Activated naive CD8-positive, alpha-beta T cell treated with anti-CD3 and anti-CD28 coated beads, Interleukin-2, amount 10 ng/mL, durations not matched to agents 7 days and 5 days (primary cell): ENCODE data around the gene USP31. TPM values are rescaled to one million over a fixed set of nuclear protein-coding genes. Genes with fewer than 3 reads are reported as not detected.
A peak's percentile ranks its signal among the peaks of the same experiment; 100 is the strongest.

Source experiments
- ATAC-seq: fragments of 150-1000 bp; cut with Tn5 transposase; one replicate; pipeline ENCODE4 v1.10.0; 2021; ENCODE audit warnings: low read depth, moderate library complexity
- POLR2A ChIA-PET: fragments of 350-600 bp; sonication (Branson Sonifier 250); formaldehyde crosslinking; loops from one replicate; lab custom pipeline; 2021; ENCODE audit warnings: antibody characterized with exemption; lab: Charles Lee
- DNase-seq: peaks from one replicate; pipeline ENCODE4 v3.0.0; 2021
- H3K27ac Mint-ChIP-seq: one replicate; pipeline ENCODE4 v1.8.0; 2022; ENCODE audit warnings: mild to moderate bottlenecking, mixed read lengths
- H3K27me3 Mint-ChIP-seq: one replicate; pipeline ENCODE4 v1.8.0; 2022; ENCODE audit warnings: mild to moderate bottlenecking, moderate library complexity, mixed read lengths
- H3K36me3 Mint-ChIP-seq: one replicate; pipeline ENCODE4 v1.8.0; 2021; ENCODE audit warnings: mild to moderate bottlenecking, mixed read lengths
- H3K4me1 Mint-ChIP-seq: one replicate; pipeline ENCODE4 v1.8.0; 2021; ENCODE audit warnings: mixed read lengths
- H3K4me3 Mint-ChIP-seq: one replicate; pipeline ENCODE4 v1.8.0; 2022; ENCODE audit warnings: mild to moderate bottlenecking, moderate library complexity, mixed read lengths
- H3K9me3 Mint-ChIP-seq: one replicate; pipeline ENCODE4 v1.8.0; 2021; ENCODE audit warnings: mixed read lengths
- total RNA-seq, 2 experiments: library from RNA; stranded (reverse); gene quantifications; one replicate each; pipeline ENCODE4 v1.2.3, GENCODE V29; 2021

USP31 gene
- 1 to 10 TPM; 5.7 to 6.0 TPM for total RNA-seq

DNA sequence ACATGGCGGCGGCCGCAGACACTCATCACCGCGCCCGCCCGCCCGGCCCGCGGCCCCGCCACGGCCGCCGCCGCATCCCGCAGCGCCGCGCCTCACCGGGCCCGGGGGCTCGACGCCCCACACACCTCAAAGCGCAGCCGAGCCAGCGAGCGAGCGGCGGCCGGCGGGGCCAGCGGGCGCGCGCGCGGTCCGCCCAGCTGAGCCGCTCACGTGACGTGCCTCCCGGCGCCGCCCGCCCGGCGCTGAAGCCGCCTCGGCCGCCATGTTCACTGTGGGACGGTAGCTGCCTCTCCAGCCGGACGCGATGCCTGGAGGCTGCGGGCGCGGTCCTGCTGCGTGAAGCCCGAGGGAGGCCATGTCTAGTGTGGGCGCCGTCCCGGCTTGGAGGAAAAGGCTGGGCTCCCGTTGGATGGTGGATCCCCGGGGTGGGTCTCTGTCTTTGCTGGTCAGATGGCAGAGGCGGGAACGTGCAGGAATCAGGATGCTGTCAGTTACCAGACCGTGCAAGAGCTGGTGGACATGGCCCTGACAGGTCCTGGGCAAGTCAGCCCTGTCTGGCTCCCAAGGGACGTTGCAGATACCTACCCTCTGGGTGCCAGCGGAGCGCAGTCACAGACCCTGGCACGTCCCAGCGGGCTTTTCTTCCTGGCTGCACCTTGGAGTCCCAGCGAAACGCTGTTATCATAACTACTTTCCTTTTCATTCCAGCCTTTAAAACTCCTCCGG is at the start of gene USP31:
TSS of gene USP31 (minus strand) at position 186 of the 726 bp plus-strand sequence. CDS start at position 4, 182 bp downstream.
- H3K9me3 Mint-ChIP-seq: no peaks in the 10 kb centered on the region
- POLR2A ChIA-PET: interaction anchor here (1.4 kb wide), 1 partner anchor 53 kb away, joined by 4 read pairs; no protein-coding TSS in a partner anchor
- H3K4me1 Mint-ChIP-seq: peaks cover 21% of the 10 kb centered on the region
- H3K27ac Mint-ChIP-seq: peak within 1 kb of the TSS; percentile 77
- DNase-seq (peak; percentile 90), ATAC-seq (peak; percentile 99)
- H3K27me3 Mint-ChIP-seq: peaks cover 12% of the 10 kb centered on the region
- no peaks in the 10 kb centered on the region for H3K36me3 Mint-ChIP-seq
- peak within 1 kb of the TSS; percentile 88 for H3K4me3 Mint-ChIP-seq

DNA sequence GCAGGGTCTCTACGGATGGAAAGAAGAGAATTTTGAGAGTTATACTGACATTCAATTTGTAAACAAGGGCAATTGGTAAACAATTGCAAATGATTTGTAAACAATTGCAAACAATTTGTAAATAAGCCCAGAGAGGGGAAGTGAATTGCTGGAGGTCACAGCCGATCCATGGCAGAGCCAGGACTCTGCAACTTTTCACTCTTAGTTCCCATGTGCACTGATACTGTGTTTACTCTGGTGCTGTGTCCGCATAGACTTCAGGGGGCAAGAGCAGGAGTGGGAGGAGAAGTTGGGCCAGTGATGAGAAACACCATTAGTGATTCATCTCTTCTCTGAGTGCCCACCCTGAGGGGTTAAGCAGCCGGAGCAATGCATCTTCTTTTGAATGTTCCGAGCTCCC is 47.3 kb upstream of the USP31 start:
- Mint-ChIP-seq H3K36me3 (no peaks in the 10 kb centered on the region), H3K9me3 (no peaks in the 10 kb centered on the region), H3K4me3 (no peak overlapping the region), H3K4me1 (no peaks in the 10 kb centered on the region), H3K27me3 (peaks cover 31% of the 10 kb centered on the region), H3K27ac (no peak overlapping the region)
- DNase-seq: no peak
- ATAC-seq: no peak
- POLR2A ChIA-PET: no interaction called here

DNA sequence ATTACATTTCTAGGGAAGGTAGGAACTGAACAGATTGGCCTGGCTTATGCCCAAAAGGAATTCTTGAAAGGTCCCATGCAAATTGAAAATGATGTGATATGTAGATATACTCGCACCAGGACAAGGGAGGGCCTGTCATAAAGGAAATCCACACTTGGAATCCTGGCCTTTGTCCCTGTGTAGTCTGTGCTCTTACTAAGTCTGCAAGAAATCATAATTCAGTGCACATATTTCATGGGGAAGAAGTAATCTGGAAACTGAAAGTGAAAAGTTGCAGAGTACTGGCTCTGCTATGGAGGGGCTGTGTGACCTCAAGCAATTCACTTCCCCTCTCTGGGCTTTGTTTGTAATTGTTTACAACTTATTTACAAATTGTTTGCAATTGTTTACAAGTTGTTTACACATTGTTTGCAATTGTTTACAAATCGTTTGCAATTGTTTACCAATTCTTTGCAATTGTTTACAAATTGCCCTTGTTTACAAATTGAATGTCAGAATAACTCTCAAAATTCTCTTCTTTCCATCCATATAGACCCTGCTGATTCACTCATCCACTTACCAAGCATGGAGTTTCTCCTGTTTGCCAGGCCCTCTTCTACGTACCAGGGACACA is 46.2 kb upstream of the USP31 start:
- Mint-ChIP-seq H3K27me3 (peaks cover 26% of the 10 kb centered on the region), H3K27ac (no peak overlapping the region), H3K4me1 (no peaks in the 10 kb centered on the region), H3K4me3 (no peak overlapping the region), H3K36me3 (no peaks in the 10 kb centered on the region), H3K9me3 (no peaks in the 10 kb centered on the region)
- ATAC-seq (no peak), DNase-seq (no peak)
- POLR2A ChIA-PET: no interaction called here

GRCh38 chr16:23194497-23195221 is 45.4 kb upstream of the USP31 start:
- Mint-ChIP-seq H3K4me3 (no peak overlapping the region), H3K9me3 (no peaks in the 10 kb centered on the region), H3K27me3 (peaks cover 27% of the 10 kb centered on the region), H3K27ac (no peak overlapping the region), H3K4me1 (no peaks in the 10 kb centered on the region), H3K36me3 (no peaks in the 10 kb centered on the region)
- DNase-seq: no peak
- POLR2A ChIA-PET: no interaction called here
- ATAC-seq: no peak

DNA sequence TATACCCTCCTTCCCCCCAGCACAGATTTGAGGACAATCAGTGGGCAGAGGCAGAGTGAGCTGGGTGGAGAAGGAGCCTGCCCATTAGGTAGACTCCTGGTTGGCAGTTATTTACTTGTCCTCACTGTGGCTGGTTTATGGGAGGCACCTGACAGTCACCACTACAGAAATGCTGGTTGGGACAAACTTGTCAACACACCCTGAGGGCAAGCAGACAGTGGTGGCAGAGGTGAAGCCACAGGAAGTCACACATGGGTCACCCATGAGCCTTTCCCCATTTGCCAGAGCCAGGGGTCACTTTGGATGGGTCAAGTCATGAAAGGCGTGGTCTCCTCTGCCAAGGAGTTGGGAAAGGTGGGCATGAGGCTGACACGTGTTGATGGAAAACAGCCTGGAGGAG is 39.7 kb upstream of the USP31 start:
- no peak overlapping the region for H3K4me3 Mint-ChIP-seq
- no peaks in the 10 kb centered on the region for H3K4me1 Mint-ChIP-seq
- H3K36me3 Mint-ChIP-seq: no peaks in the 10 kb centered on the region
- H3K9me3 Mint-ChIP-seq: no peaks in the 10 kb centered on the region
- ATAC-seq (no peak), DNase-seq (no peak)
- H3K27me3 Mint-ChIP-seq: peaks cover 35% of the 10 kb centered on the region
- POLR2A ChIA-PET: no interaction called here
- no peak overlapping the region for H3K27ac Mint-ChIP-seq

DNA sequence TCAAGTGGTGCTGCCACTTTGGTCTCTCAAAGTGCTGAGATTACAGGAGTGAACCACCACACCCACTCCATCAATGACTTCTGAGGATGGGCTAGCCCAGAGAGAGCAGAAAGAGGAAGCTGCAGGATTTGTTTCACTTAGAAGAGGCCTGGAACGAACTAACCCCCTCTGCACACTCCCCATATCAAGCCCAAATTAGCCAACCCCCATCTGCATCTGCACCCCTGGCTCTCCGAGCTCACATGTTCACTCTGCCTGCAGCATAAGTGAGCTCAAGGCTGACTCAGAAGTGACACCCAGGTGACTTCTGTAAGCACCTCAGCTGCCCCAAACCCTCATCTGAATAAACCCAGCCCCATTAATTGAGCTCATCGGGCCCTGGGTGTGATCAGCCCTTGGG is 38.1 kb upstream of the USP31 start:
- Mint-ChIP-seq H3K36me3 (no peaks in the 10 kb centered on the region), H3K9me3 (no peaks in the 10 kb centered on the region), H3K27ac (no peak overlapping the region), H3K4me1 (no peaks in the 10 kb centered on the region), H3K27me3 (peaks cover 42% of the 10 kb centered on the region), H3K4me3 (no peak overlapping the region)
- ATAC-seq (no peak), DNase-seq (no peak)
- POLR2A ChIA-PET: no interaction called here

DNA sequence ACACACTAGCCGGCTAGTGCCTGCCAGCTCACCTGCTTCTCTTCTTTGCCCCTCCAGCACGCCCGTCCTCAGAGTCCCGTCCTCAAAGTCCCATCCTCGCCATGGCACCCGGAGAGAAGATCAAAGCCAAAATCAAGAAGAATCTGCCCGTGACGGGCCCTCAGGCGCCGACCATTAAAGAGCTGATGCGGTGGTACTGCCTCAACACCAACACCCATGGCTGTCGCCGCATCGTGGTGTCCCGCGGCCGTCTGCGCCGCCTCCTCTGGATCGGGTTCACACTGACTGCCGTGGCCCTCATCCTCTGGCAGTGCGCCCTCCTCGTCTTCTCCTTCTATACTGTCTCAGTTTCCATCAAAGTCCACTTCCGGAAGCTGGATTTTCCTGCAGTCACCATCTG is 36.9 kb upstream of the USP31 start:
- peaks cover 52% of the 10 kb centered on the region for H3K27me3 Mint-ChIP-seq

GRCh38 chr16:23185656-23186055 is 36.4 kb upstream of the USP31 start:
- Mint-ChIP-seq H3K9me3 (no peaks in the 10 kb centered on the region), H3K4me1 (peaks cover 3% of the 10 kb centered on the region), H3K27me3 (peaks cover 55% of the 10 kb centered on the region), H3K4me3 (no peak overlapping the region), H3K27ac (no peak overlapping the region), H3K36me3 (no peaks in the 10 kb centered on the region)
- POLR2A ChIA-PET: no interaction called here
- no peak for DNase-seq
- no peak for ATAC-seq

More for the DNA sequence above, 36.9 kb upstream of the USP31 start:
- POLR2A ChIA-PET: no interaction called here
- H3K4me1 Mint-ChIP-seq: peaks cover 3% of the 10 kb centered on the region
- DNase-seq (no peak), ATAC-seq (no peak)
- H3K27ac Mint-ChIP-seq: no peak overlapping the region
- H3K4me3 Mint-ChIP-seq: no peak overlapping the region
- H3K36me3 Mint-ChIP-seq: no peaks in the 10 kb centered on the region
- H3K9me3 Mint-ChIP-seq: no peaks in the 10 kb centered on the region

GRCh38 chr16:23183543-23183862 is 34.3 kb upstream of the USP31 start:
- no peaks in the 10 kb centered on the region for H3K9me3 Mint-ChIP-seq
- H3K27ac Mint-ChIP-seq: no peak overlapping the region
- no peaks in the 10 kb centered on the region for H3K36me3 Mint-ChIP-seq
- H3K4me3 Mint-ChIP-seq: no peak overlapping the region
- ATAC-seq (no peak), DNase-seq (no peak)
- peaks cover 3% of the 10 kb centered on the region for H3K4me1 Mint-ChIP-seq
- POLR2A ChIA-PET: no interaction called here
- peaks cover 56% of the 10 kb centered on the region for H3K27me3 Mint-ChIP-seq

DNA sequence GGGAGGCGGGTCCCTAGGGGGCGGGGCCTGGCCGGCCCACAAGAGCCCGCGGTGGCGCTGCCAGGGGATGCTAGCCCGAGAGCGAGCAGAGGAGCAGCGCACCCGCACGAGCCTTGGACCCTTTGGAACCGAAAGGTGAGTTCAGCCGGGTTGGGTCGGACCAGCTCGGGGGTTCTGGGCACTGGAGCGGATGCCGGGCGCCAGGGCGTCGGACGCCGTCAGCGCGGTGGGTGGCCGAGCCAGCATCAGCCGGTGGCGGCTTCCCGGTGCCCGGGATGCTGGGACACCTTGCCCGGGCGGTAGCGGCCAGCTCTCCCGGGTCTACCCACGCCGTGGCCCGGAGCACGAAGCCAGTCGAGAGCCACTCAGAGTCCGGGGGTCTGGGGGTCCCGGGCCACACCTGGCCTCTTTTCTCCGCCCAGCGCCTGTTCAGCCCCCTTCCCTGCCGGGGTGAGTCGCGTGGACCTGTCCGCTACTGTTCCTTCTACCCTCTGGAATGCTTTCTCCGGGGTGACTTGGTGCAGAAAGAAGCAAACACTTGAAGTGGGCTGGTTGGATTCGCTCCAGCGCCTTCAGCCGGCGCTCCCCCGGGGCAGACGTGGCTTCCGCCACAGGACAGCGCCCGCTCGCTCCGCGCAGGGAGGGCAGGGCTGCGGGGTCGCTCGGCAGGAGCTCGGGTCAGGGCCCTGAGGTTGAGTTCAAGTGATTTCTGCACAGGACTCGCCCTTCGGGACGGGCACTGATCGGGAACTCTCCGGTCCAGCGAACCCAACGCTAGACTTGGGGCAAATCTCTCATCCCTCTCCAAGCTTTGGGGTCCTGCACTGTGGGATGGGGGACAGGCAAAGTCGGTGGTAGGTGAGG is 33.7 kb upstream of the USP31 start, which contains the start of gene SCNN1G:
TSS of gene SCNN1G (plus strand) at position 67 of the 864 bp plus-strand sequence. CDS start 3,527 bp downstream, outside the sequence.
- ATAC-seq: peak; percentile 10
- Mint-ChIP-seq H3K4me1 (peaks cover 3% of the 10 kb centered on the region), H3K9me3 (no peaks in the 10 kb centered on the region), H3K27me3 (peaks cover 60% of the 10 kb centered on the region), H3K27ac (no peak within 1 kb of the TSS), H3K36me3 (no peaks in the 10 kb centered on the region), H3K4me3 (peak within 1 kb of the TSS; percentile 45)
- POLR2A ChIA-PET: no interaction called here
- no peak for DNase-seq

DNA sequence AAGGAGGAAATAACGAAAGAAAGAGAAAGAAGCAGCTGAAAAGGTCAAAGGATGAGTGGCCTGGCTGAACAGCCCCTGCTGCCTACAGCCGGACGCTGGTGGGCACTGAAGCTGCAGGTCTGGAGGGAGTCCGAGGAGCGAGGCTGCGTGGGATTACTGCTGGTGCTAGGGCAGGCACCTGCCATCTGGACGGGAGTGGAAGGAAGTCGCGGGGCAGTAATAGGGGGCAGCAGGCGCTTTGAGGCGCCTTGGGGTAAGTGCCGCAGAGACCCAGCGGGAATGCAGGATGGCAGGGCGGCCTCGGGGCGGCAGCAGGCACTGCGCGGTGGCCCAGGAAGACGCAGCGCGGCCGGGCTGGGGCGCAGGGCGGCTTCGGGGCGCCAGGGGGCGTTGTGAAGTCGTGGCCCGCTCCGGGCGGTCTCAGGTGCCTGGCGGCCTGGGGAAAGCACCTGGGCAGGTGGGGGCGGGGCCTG is 33.0 kb upstream of the USP31 start:
- POLR2A ChIA-PET: no interaction called here
- H3K36me3 Mint-ChIP-seq: no peaks in the 10 kb centered on the region
- ATAC-seq (peak; percentile 98), DNase-seq (peak; percentile 87)
- H3K4me3 Mint-ChIP-seq: peak overlapping the region; percentile 45
- no peak overlapping the region for H3K27ac Mint-ChIP-seq
- H3K9me3 Mint-ChIP-seq: no peaks in the 10 kb centered on the region
- peaks cover 3% of the 10 kb centered on the region for H3K4me1 Mint-ChIP-seq
- peaks cover 61% of the 10 kb centered on the region for H3K27me3 Mint-ChIP-seq

DNA sequence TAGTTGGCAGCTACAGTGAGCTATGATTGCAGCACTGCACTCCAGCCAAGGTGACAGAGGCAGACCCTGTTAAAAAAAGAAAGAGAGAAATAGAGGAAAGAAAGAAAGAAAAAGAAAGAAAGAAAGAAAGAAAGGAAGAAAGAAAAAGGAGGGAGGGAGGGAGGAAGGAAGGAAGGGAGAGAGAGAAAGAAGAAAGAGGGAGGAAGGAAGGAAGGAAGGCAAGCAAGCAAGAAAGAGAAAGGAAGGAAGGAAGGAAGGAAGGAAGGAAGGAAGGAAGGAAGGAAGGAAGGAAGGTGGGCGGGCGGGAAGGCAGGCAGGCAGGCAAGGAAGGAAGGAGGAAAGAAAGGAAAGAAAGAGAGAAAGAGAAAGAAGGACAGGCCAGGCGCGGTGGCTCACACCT is 32.3 kb upstream of the USP31 start:
- Mint-ChIP-seq H3K4me1 (peaks cover 3% of the 10 kb centered on the region), H3K27me3 (peaks cover 58% of the 10 kb centered on the region), H3K9me3 (no peaks in the 10 kb centered on the region), H3K27ac (no peak overlapping the region), H3K36me3 (no peaks in the 10 kb centered on the region), H3K4me3 (no peak overlapping the region)
- ATAC-seq: no peak
- POLR2A ChIA-PET: no interaction called here
- no peak for DNase-seq

DNA sequence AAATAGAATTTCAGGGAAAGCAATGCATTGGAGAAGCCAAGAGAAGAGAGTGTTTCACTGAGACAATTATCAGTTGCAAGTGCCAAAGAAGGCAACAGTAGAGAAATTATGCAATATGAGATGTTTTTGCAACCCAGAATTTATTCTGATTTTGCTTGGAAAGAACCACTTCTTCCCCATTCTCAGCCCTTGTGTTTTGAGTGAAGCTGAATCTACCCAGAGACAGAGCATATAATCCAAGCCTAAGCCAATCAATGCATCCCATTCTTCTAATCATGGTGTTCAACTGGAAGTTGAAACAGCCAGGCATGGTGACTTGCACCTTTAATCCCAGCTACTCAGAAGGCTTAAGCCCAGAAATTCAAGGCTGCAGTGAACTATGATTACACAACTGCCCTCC is 26.4 kb upstream of the USP31 start:
- Mint-ChIP-seq H3K27me3 (peaks cover 27% of the 10 kb centered on the region), H3K36me3 (no peaks in the 10 kb centered on the region), H3K4me1 (no peaks in the 10 kb centered on the region), H3K4me3 (no peak overlapping the region), H3K9me3 (no peaks in the 10 kb centered on the region), H3K27ac (no peak overlapping the region)
- ATAC-seq (no peak), DNase-seq (no peak)
- POLR2A ChIA-PET: no interaction called here
